Renal pelvis (tissue), 4 donors: Measurements from ENCODE around the gene GRK6. TPM values are rescaled to one million over a fixed set of nuclear protein-coding genes. Genes with fewer than 3 reads are reported as not detected.
"Not testable (repeated sequence)": the region's sequence is repeated elsewhere in the genome, so short reads cannot be mapped to it uniquely, and the experiment has no call there.

ENCODE experiments used
- DNase-seq: peaks from one replicate; pipeline ENCODE4 v3.0.0-alpha.2; 2013
- polyA plus RNA-seq, 3 donors: library from polyadenylated mRNA; unstranded; fragments of 120-200 nt; gene quantifications; one replicate each; pipeline ENCODE4 v1.2.1, GENCODE V29; 2013; ENCODE audit not compliant: insufficient read length in 3 of 3

Gene GRK6
- polyA plus RNA-seq, 3 donors, result 27.9 to 32.3 (median 30.6) TPM

DNA sequence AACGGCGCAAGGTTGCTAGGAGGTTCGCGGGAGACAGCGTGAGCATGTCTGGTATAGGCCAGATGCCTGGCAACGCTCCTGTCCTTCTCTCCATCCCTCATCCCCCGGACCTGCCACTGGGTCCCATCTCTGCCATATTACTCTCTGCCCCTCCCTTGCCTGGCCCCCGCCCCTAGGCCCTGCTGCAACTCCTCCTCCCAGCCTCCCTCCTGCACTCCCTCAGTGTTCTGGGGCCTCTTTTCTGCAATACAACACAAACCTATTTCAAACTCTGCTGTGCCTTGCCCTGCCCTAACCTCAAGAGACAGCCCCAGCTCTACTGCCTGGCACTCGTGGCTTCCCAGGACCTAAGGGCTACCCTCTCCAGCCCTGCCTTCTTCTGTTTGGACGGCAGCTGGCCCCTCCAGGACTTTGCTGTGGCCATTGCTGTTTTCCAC, 55.9 kb downstream of the GRK6 start:
- no peak for DNase-seq

DNA sequence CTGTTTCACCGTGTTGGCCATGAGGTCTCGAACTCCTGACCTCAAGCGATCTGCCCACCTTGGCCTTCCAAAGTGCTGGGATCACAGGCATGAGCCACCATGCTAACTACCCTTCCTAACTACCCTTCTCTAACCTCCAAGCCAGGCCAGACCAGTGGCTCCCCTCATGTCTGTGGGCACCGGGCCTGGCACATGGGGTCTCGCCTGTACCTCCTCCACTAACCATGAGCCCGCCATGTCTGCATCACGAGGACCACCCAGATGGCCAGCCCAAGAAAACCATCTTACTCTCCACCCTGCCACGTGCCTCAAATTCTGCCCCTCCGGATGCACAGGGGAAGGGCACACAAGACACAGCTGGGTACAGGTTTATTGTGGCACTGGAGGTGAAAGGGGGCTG, 56.6 kb downstream of the GRK6 start:
- DNase-seq, result no peak

DNA sequence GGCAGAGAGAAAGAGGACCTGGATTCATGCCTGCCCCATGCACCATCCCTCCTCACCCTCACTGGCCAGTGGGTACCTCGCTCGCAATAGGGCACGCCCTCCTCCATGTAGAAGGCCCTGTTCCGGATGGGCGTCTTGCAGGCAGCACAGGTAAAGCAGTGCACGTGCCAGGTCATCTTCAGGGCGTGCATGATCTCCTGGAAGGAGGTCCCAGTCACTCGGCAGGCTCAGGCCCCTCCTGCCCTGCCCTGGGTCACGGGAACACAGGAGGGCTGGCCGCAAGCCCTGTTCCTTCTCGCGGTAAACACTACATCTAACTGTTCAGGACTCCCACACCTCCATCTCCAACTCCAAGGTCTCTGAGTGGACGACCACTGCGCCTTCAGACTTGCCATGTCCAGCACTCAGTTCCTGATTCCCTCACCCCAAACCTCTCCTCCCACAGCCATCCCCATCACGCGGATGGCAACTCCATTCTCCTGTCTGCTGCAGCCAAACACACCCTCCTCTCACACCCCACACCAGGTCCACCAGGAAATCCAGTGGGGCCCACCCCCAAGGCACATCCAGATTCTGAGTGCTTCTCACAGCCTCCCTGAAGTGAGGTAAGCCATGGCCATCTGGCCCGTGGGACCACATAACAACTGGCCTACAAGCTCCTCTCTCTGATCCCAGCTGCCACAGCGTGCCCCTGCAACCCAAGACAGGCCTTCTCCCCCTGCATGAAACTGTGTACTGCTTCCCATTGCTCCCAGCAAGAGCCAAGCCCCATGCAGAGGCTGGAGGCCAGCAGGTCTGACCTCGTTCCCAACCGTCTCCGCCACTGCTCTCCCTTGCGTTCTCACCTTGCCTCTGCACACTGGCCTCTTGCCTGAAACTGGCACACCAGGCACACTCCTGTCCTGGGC, 57.8 kb downstream of the GRK6 start:
- DNase-seq, result no peak

DNA sequence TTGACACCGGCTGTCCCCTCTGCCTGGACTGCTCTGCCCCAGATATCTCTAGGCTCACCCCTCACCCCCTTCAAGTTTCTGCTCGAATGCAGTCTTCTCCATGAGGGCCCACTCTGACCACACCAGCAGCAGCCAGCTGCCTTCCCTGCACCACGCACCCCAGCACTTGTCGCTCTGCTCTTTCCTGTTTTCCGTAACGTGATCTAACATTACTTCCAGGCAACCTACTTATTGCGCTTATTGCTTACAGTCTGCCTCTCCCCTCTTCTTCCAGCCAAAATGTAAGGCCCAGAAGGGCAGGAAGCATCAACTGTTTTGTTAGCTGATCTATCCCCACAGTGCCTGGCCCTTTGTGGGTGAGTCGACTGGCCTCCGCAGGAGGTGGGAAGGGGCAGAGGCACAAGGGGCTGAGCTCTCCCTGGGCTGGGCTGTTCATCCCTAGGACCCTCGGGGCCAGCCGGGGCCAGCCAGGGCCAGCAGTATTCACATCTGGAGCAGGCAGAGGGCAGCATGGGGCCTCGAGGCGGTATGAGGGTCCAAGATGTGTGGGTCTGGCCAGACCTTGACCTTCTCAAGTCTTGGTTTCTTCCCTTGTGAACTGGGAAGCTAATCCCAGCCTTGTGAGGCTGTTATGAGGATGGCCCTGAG, 58.5 kb downstream of the GRK6 start:
- no peak for DNase-seq

DNA sequence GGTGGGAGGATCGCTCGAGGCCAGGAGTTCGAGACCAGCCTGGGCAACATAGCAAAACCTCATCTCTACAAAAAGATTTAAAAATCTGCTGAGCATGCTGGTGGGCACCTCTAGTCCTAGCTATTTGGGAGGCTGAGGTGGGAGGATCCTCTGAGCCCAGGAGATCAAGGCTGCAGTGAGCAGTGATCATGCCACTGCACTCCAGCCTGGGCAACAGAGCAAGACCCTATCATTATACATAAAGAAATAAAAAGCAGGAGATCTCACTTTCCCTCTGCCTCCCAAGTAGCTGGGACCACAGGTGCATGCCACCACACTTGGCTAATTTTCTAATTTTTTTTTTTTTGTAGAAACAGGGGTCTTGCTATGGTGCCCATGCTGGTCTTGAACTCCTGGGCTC, 59.3 kb downstream of the GRK6 start:
- DNase-seq, result not testable (repeated sequence)

GRCh38 chr5:177486256-177486655, 59.8 kb downstream of the GRK6 start:
- no peak for DNase-seq

GRCh38 chr5:177487144-177487543, 60.7 kb downstream of the GRK6 start:
- no peak for DNase-seq

- no peak for DNase-seq
Measured at GRCh38 chr5:177487975-177488374, 61.5 kb downstream of the GRK6 start.

GRCh38 chr5:177489119-177489716, 62.7 kb downstream of the GRK6 start:
- no peak for DNase-seq

GRCh38 chr5:177490311-177490991, 64.0 kb downstream of the GRK6 start:
- no peak for DNase-seq

DNA sequence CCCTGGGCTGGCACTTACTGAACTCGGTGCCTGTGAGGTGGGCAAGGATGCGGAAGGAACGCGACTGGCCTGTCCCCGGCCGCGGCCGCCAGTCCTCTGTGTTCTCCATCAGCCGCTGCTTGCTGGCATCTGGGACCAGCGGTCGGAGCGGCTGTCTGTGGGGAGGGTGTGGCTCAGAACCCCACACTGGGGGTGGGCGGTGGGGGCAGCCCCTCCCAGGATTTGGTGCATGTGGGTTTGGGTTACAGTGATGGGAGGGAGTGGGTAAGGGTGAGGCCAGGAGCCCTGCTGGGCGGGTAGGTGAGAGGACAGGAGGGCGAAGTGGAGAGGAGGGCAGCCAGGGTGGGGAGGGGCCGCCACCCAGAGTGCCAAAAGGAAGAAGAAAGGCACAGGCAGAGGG, 64.5 kb downstream of the GRK6 start:
- DNase-seq, result no peak

- no peak for DNase-seq
Measured at GRCh38 chr5:177491429-177491945, 65.0 kb downstream of the GRK6 start.

DNA sequence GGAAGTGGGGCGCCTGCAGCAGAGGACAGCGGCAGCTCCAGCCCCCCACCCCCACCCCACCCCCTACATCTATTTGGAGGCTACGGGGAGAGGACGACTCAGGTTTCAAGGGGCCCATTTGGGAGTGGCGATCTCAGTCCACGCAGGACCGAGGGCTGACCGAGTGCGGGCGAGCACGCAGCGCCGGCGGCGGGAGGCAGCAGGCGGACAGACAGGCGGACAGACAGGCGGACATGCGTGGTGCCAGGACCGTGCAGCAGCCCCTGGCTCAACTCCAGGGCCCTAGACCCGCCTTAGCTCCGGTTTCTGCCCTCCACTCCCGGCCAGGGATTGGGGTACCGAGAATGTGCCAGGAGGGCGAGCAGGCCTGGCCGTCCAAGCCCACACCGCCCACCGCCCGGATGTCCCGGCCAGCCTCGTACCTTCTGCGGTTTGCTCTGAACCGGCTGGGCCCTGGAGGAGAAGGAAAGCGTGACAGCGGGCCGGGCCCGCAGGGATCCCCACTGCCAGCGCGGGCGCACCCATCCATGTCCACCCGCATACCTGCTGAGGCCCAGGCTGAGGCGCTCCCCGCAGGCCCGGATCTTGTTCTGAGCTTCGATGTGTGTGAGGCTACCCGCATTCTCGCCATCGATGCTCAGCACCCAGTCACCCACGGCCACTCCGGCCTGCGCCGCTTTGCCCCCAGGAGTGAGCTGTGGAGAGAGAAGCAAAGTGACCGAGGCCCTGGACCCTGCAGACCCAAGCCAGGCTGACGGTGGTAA, 65.7 kb downstream of the GRK6 start:
- DNase-seq, result no peak

Other genes starting within 250 kb of the GRK6 start
- 10 to 100 TPM; 30.0 to 33.6 (median 30.9) TPM for gene RAB24, start 123.0 kb upstream of the GRK6 start, polyA plus RNA-seq
- 100 to 1,000 TPM; 109 to 151 (median 127) TPM for gene PRELID1, start 122.9 kb upstream of the GRK6 start, polyA plus RNA-seq
- 10 to 100 TPM; 22.4 to 30.8 (median 26.2) TPM for gene MXD3, start 114.8 kb upstream of the GRK6 start, polyA plus RNA-seq
- gene LMAN2, start 75.0 kb upstream of the GRK6 start, polyA plus RNA-seq, result 100 to 1,000 TPM; 139 to 165 (median 142) TPM
- gene RGS14, start 68.8 kb upstream of the GRK6 start, polyA plus RNA-seq, result 10 to 100 TPM; 16.3 to 18.9 (median 17.4) TPM
- 100 to 1,000 TPM; 215 to 304 (median 249) TPM for gene SLC34A1, start 42.2 kb upstream of the GRK6 start, polyA plus RNA-seq
- 1 to 10 TPM; 3.1 to 6.2 (median 5.2) TPM for gene PFN3, start 26.0 kb upstream of the GRK6 start, polyA plus RNA-seq
- 10 to 100 TPM in 2 of 3 donors, 1 to 10 TPM in 1; 9.1 to 22.1 (median 20.7) TPM for gene F12, start 17.1 kb upstream of the GRK6 start, polyA plus RNA-seq
- gene PRR7, start 20.1 kb downstream of the GRK6 start, polyA plus RNA-seq, result 1 to 10 TPM; 2.3 to 3.1 (median 2.9) TPM
- 100 to 1,000 TPM; 198 to 243 (median 217) TPM for gene DBN1, start 47.0 kb downstream of the GRK6 start, polyA plus RNA-seq
- 100 to 1,000 TPM; 117 to 152 (median 120) TPM for gene PDLIM7, start 70.9 kb downstream of the GRK6 start, polyA plus RNA-seq
- gene DOK3, start 83.2 kb downstream of the GRK6 start, polyA plus RNA-seq, result 1 to 10 TPM; 6.6 to 7.2 (median 7.1) TPM
- 100 to 1,000 TPM in 2 of 3 donors, 10 to 100 TPM in 1; 97.3 to 111 (median 103) TPM for gene DDX41, start 90.3 kb downstream of the GRK6 start, polyA plus RNA-seq
- 100 to 1,000 TPM in 2 of 3 donors, 10 to 100 TPM in 1; 78.8 to 110 (median 105) TPM for gene FAM193B, start 127.9 kb downstream of the GRK6 start, polyA plus RNA-seq
- 100 to 1,000 TPM; 164 to 180 (median 166) TPM for gene TMED9, start 165.5 kb downstream of the GRK6 start, polyA plus RNA-seq
- 10 to 100 TPM; 28.7 to 34.0 (median 29.6) TPM for gene B4GALT7, start 173.5 kb downstream of the GRK6 start, polyA plus RNA-seq